SHP77 (cell line): ENCODE data around the gene KDM4B.
"Not testable (repeated sequence)": the region's sequence is repeated elsewhere in the genome, so short reads cannot be mapped to it uniquely, and the experiment has no call there.

Experiments
- DNase-seq, 2 experiments: peaks; one replicate each; lab custom pipeline; 2025; lab: John Stamatoyannopoulos, UW

KDM4B gene

GRCh38 chr19:5172859-5173630, 204.1 kb downstream of the KDM4B start:
- DNase-seq, result no peak

GRCh38 chr19:5173993-5174392, 205.1 kb downstream of the KDM4B start:
- no peak for DNase-seq

- DNase-seq, result no peak
These were observed 209.0 kb downstream of the KDM4B start for GRCh38 chr19:5177745-5178450.

- no peak for DNase-seq
These were observed 209.9 kb downstream of the KDM4B start for GRCh38 chr19:5178841-5179240.

GRCh38 chr19:5179256-5179655, 210.3 kb downstream of the KDM4B start:
- DNase-seq, result no peak

GRCh38 chr19:5181329-5181728, 212.4 kb downstream of the KDM4B start:
- DNase-seq, result no peak

GRCh38 chr19:5182751-5183150, 213.8 kb downstream of the KDM4B start:
- DNase-seq, result no peak

- no peak for DNase-seq
These were observed 214.7 kb downstream of the KDM4B start for GRCh38 chr19:5183616-5184015.

GRCh38 chr19:5184930-5185329, 216.0 kb downstream of the KDM4B start:
- DNase-seq, result no peak

GRCh38 chr19:5186293-5187050, 217.6 kb downstream of the KDM4B start:
- no peak for DNase-seq

GRCh38 chr19:5188548-5189317, 219.8 kb downstream of the KDM4B start:
- DNase-seq, result no peak

GRCh38 chr19:5189318-5189607, 220.3 kb downstream of the KDM4B start:
- no peak for DNase-seq

GRCh38 chr19:5191091-5191490, 222.2 kb downstream of the KDM4B start:
- DNase-seq, result no peak

- DNase-seq, result no peak
These were observed 223.7 kb downstream of the KDM4B start for GRCh38 chr19:5192568-5192967.

- no peak for DNase-seq
These were observed 224.3 kb downstream of the KDM4B start for GRCh38 chr19:5193192-5193591.

GRCh38 chr19:5194641-5195040, 225.7 kb downstream of the KDM4B start:
- DNase-seq, result no peak

- not testable (repeated sequence) for DNase-seq
These were observed 226.7 kb downstream of the KDM4B start for GRCh38 chr19:5195587-5195986.

- no peak for DNase-seq
These were observed 227.9 kb downstream of the KDM4B start for GRCh38 chr19:5196832-5197231.

- no peak for DNase-seq
These were observed 231.9 kb downstream of the KDM4B start for GRCh38 chr19:5200844-5201243.

GRCh38 chr19:5202553-5202952, 233.6 kb downstream of the KDM4B start:
- no peak for DNase-seq
